Duodenal mucosa (tissue), 2 donors: ENCODE data around the gene TBC1D5.

ENCODE experiments used
- H3K27ac ChIP-seq: one replicate; pipeline ENCODE4 v1.7.0; 2013; ENCODE audit warnings: low read depth, low read length
- H3K27me3 ChIP-seq, 2 donors: one replicate each; pipeline ENCODE4 v1.7.0; 2013; ENCODE audit warnings: low read length in 2 of 2, control low read depth in 1 of 2; ENCODE audit not compliant: insufficient read depth in 2 of 2, control insufficient read depth in 1 of 2
- H3K36me3 ChIP-seq, 2 donors: one replicate each; pipeline ENCODE4 v1.7.0; 2013; ENCODE audit warnings: low read length in 2 of 2, control low read depth in 1 of 2; ENCODE audit not compliant: insufficient read depth in 2 of 2, control insufficient read depth in 1 of 2
- H3K4me1 ChIP-seq, 2 donors: one replicate each; pipeline ENCODE4 v1.7.0; 2013; ENCODE audit warnings: low read length in 2 of 2, control low read depth in 1 of 2; ENCODE audit not compliant: insufficient read depth in 2 of 2, control insufficient read depth in 1 of 2
- H3K4me3 ChIP-seq, 2 donors: one replicate each; pipeline ENCODE4 v1.7.0; 2013; ENCODE audit warnings: low read length in 2 of 2, low read depth in 1 of 2
- H3K9ac ChIP-seq, 2 donors: one replicate each; pipeline ENCODE4 v1.7.0; 2013; ENCODE audit warnings: low read length in 2 of 2, low read depth in 1 of 2
- H3K9me3 ChIP-seq, 2 donors: one replicate each; pipeline ENCODE4 v1.7.0; 2013; ENCODE audit warnings: low read length in 2 of 2, control low read depth in 1 of 2; ENCODE audit not compliant: control insufficient read depth in 1 of 2

Gene TBC1D5

GRCh38 chr3:17122758-17123157 is 619.7 kb downstream of the TBC1D5 start:
- Histone ChIP-seq H3K27me3 (no peaks in the 10 kb centered on the region), H3K9me3 (no peaks in the 10 kb centered on the region), H3K4me3 (no peak overlapping the region), H3K36me3 (no peaks in the 10 kb centered on the region), H3K9ac (no peak overlapping the region), H3K27ac (no peak overlapping the region), H3K4me1 (no peaks in the 10 kb centered on the region)

- Histone ChIP-seq H3K27me3 (no peaks in the 10 kb centered on the region), H3K4me1 (no peaks in the 10 kb centered on the region), H3K27ac (no peak overlapping the region), H3K36me3 (no peaks in the 10 kb centered on the region), H3K4me3 (no peak overlapping the region), H3K9ac (no peak overlapping the region), H3K9me3 (no peaks in the 10 kb centered on the region)
Measured at GRCh38 chr3:17121336-17121735, 621.1 kb downstream of the TBC1D5 start.

GRCh38 chr3:17120115-17120514 is 622.3 kb downstream of the TBC1D5 start:
- Histone ChIP-seq H3K27me3 (no peaks in the 10 kb centered on the region), H3K9ac (no peak overlapping the region), H3K4me3 (no peak overlapping the region), H3K36me3 (no peaks in the 10 kb centered on the region), H3K4me1 (no peaks in the 10 kb centered on the region), H3K9me3 (no peaks in the 10 kb centered on the region), H3K27ac (no peak overlapping the region)

- Histone ChIP-seq H3K27me3 (no peaks in the 10 kb centered on the region), H3K9me3 (no peaks in the 10 kb centered on the region), H3K4me3 (no peak overlapping the region), H3K9ac (no peak overlapping the region), H3K4me1 (no peaks in the 10 kb centered on the region), H3K27ac (no peak overlapping the region), H3K36me3 (no peaks in the 10 kb centered on the region)
Measured at GRCh38 chr3:17119201-17120072, 623.0 kb downstream of the TBC1D5 start.

GRCh38 chr3:17118771-17119170 is 623.7 kb downstream of the TBC1D5 start:
- Histone ChIP-seq H3K36me3 (no peaks in the 10 kb centered on the region), H3K4me1 (no peaks in the 10 kb centered on the region), H3K9ac (no peak overlapping the region), H3K27me3 (no peaks in the 10 kb centered on the region), H3K27ac (no peak overlapping the region), H3K9me3 (no peaks in the 10 kb centered on the region), H3K4me3 (no peak overlapping the region)

- Histone ChIP-seq H3K27ac (no peak overlapping the region), H3K27me3 (no peaks in the 10 kb centered on the region), H3K4me1 (no peaks in the 10 kb centered on the region), H3K36me3 (no peaks in the 10 kb centered on the region), H3K4me3 (no peak overlapping the region), H3K9ac (no peak overlapping the region), H3K9me3 (no peaks in the 10 kb centered on the region)
Measured at GRCh38 chr3:17116007-17116600, 626.3 kb downstream of the TBC1D5 start.

GRCh38 chr3:17115186-17115585 is 627.2 kb downstream of the TBC1D5 start:
- Histone ChIP-seq H3K27me3 (no peaks in the 10 kb centered on the region), H3K9me3 (no peaks in the 10 kb centered on the region), H3K4me3 (no peak overlapping the region), H3K4me1 (no peaks in the 10 kb centered on the region), H3K36me3 (no peaks in the 10 kb centered on the region), H3K9ac (no peak overlapping the region), H3K27ac (no peak overlapping the region)

- Histone ChIP-seq H3K9me3 (no peaks in the 10 kb centered on the region), H3K36me3 (no peaks in the 10 kb centered on the region), H3K27ac (no peak overlapping the region), H3K27me3 (no peaks in the 10 kb centered on the region), H3K4me1 (no peaks in the 10 kb centered on the region), H3K9ac (no peak overlapping the region), H3K4me3 (no peak overlapping the region)
Measured at GRCh38 chr3:17111586-17111985, 630.8 kb downstream of the TBC1D5 start.

- no peak overlapping the region for H3K4me3 ChIP-seq
- no peaks in the 10 kb centered on the region for H3K4me1 ChIP-seq
- H3K27me3 ChIP-seq = no peaks in the 10 kb centered on the region
- H3K36me3 ChIP-seq = no peaks in the 10 kb centered on the region
- H3K27ac ChIP-seq = no peak overlapping the region
- H3K9me3 ChIP-seq = no peaks in the 10 kb centered on the region
- no peak overlapping the region for H3K9ac ChIP-seq
Measured at GRCh38 chr3:17110660-17111396, 631.6 kb downstream of the TBC1D5 start.
